ENCODE data around the gene B4GALNT3. TPM values are rescaled to one million over a fixed set of nuclear protein-coding genes. Genes with fewer than 3 reads are reported as not detected.

B4GALNT3 gene
- total RNA-seq, 1 experiment from 2014 or later, result 77.9 TPM

DNA sequence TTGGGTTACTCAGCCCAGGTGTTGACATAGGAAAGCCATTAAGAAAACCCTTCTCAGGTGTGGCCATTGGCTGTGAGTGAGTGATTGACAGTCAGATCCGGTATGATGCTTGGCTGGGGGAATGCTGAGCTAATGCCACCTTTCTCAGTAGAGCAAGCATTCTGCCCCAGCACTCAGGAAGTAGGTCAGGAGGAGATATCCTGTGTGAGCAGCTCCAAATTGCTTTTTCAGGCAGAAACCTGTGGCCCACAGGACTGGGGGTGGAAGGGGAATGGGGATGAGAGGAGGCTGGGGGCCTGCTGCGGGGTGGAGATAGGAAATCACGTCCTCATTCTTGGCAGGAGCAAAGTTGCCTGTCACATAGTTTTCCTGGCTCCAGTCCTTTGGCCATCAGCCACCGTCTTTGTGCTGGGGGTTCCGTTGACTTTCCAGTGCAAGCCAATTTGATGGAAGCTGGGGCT, 147.8 kb downstream of the B4GALNT3 start:
- H3K27ac Mint-ChIP-seq (ENCODE audit: unreplicated experiment), result no peak overlapping the region
- H3K4me1 Mint-ChIP-seq (ENCODE audit: low read depth, unreplicated experiment), result no peaks in the 10 kb centered on the region
- no TSS peak for BruUV-seq (replicated peaks)

GRCh38 chr12:608413-608812, 148.7 kb downstream of the B4GALNT3 start:
- no TSS peak for BruUV-seq (replicated peaks)
- intact Hi-C loops (cut with micrococcal nuclease; ENCODE audit: unreplicated experiment), result no loop called here
- H3K27me3 Mint-ChIP-seq (ENCODE audit: insufficient read depth, unreplicated experiment), result no peaks in the 10 kb centered on the region
- no peaks in the 10 kb centered on the region for H3K4me1 Mint-ChIP-seq (ENCODE audit: low read depth, unreplicated experiment)
- TF ChIP-seq, protein P1, sequence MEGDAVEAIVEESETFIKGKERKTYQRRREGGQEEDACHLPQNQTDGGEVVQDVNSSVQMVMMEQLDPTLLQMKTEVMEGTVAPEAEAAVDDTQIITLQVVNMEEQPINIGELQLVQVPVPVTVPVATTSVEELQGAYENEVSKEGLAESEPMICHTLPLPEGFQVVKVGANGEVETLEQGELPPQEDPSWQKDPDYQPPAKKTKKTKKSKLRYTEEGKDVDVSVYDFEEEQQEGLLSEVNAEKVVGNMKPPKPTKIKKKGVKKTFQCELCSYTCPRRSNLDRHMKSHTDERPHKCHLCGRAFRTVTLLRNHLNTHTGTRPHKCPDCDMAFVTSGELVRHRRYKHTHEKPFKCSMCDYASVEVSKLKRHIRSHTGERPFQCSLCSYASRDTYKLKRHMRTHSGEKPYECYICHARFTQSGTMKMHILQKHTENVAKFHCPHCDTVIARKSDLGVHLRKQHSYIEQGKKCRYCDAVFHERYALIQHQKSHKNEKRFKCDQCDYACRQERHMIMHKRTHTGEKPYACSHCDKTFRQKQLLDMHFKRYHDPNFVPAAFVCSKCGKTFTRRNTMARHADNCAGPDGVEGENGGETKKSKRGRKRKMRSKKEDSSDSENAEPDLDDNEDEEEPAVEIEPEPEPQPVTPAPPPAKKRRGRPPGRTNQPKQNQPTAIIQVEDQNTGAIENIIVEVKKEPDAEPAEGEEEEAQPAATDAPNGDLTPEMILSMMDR (IDR thresholded peaks at IDR 0.05; ENCODE audit: insufficient read depth in 1 of 2, low read depth in 1 of 2, low read length in 1 of 2, severe bottlenecking in 1 of 2, unreplicated experiment in 1 of 2), result no peak
- H3K9me3 Mint-ChIP-seq (ENCODE audit: unreplicated experiment), result no peaks in the 10 kb centered on the region
- H3K36me3 Mint-ChIP-seq (ENCODE audit: insufficient read depth, unreplicated experiment), result no peaks in the 10 kb centered on the region
- Histone ChIP-seq H3K9me3 (no peaks in the 10 kb centered on the region), H3K4me3 (ENCODE audit: low read depth, low read length) (no peak overlapping the region), H3K36me3 (ENCODE audit: control insufficient read depth, insufficient read depth, low read length) (no peaks in the 10 kb centered on the region), H3K27me3 (replicated peaks; ENCODE audit: control insufficient read depth, insufficient read depth, low read length) (no peaks in the 10 kb centered on the region), H3K4me1 (0 out of 2 replicates have a peak, but pooled peaks cover 11% of the 10 kb centered on the region)
- no peak overlapping the region for H3K4me3 Mint-ChIP-seq (ENCODE audit: unreplicated experiment)
- POLR2A ChIA-PET, result interaction anchor here (1.4 kb wide), 1 partner anchor 35 kb away, joined by 5 read pairs; no protein-coding TSS in a partner anchor
- H3K27ac Mint-ChIP-seq (ENCODE audit: unreplicated experiment), result no peak overlapping the region
- CTCF ChIA-PET, result no interaction called here
- DNase-seq, result no peak

More for the DNA sequence above, 147.8 kb downstream of the B4GALNT3 start:
- DNase-seq, result peak; percentile 68
- Mint-ChIP-seq H3K4me3 (ENCODE audit: unreplicated experiment) (no peak overlapping the region), H3K9me3 (ENCODE audit: unreplicated experiment) (no peaks in the 10 kb centered on the region), H3K36me3 (ENCODE audit: insufficient read depth, unreplicated experiment) (no peaks in the 10 kb centered on the region), H3K27me3 (ENCODE audit: insufficient read depth, unreplicated experiment) (no peaks in the 10 kb centered on the region)
- POLR2A ChIA-PET, result interaction anchor here (1.4 kb wide), 1 partner anchor 36 kb away, joined by 5 read pairs; no protein-coding TSS in a partner anchor
- CTCF ChIA-PET, result interaction anchor here (0.6 to 1.6 kb wide), 5 partner anchors 17 to 143 kb away, joined by 3 to 12 read pairs (median 3); no protein-coding TSS in a partner anchor
- no peaks in the 10 kb centered on the region for H3K27me3 ChIP-seq (replicated peaks; ENCODE audit: control insufficient read depth, insufficient read depth, low read length)
- H3K4me1 ChIP-seq, result 0 out of 2 replicates have a peak, but pooled peaks cover 11% of the 10 kb centered on the region
- no peaks in the 10 kb centered on the region for H3K36me3 ChIP-seq (ENCODE audit: control insufficient read depth, insufficient read depth, low read length)
- H3K9me3 ChIP-seq, result no peaks in the 10 kb centered on the region
- intact Hi-C loops (cut with micrococcal nuclease; ENCODE audit: unreplicated experiment), result no loop called here
- no peak overlapping the region for H3K4me3 ChIP-seq (ENCODE audit: low read depth, low read length)
- TF ChIP-seq, protein P1 (IDR thresholded peaks at IDR 0.05; ENCODE audit: insufficient read depth in 1 of 2, low read depth in 1 of 2, low read length in 1 of 2, severe bottlenecking in 1 of 2, unreplicated experiment in 1 of 2), result no peak

- no peak overlapping the region for H3K27ac Mint-ChIP-seq (ENCODE audit: unreplicated experiment)
- no peak for DNase-seq
- H3K4me1 ChIP-seq, result 0 out of 2 replicates have a peak, but pooled peaks cover 11% of the 10 kb centered on the region
- no peaks in the 10 kb centered on the region for H3K27me3 ChIP-seq (replicated peaks; ENCODE audit: control insufficient read depth, insufficient read depth, low read length)
- H3K4me3 ChIP-seq (ENCODE audit: low read depth, low read length), result no peak overlapping the region
- no peaks in the 10 kb centered on the region for H3K36me3 ChIP-seq (ENCODE audit: control insufficient read depth, insufficient read depth, low read length)
- no peaks in the 10 kb centered on the region for H3K27me3 Mint-ChIP-seq (ENCODE audit: insufficient read depth, unreplicated experiment)
- intact Hi-C loops (cut with micrococcal nuclease; ENCODE audit: unreplicated experiment), result no loop called here
- H3K36me3 Mint-ChIP-seq (ENCODE audit: insufficient read depth, unreplicated experiment), result no peaks in the 10 kb centered on the region
- CTCF ChIA-PET, result no interaction called here
- no peaks in the 10 kb centered on the region for H3K9me3 Mint-ChIP-seq (ENCODE audit: unreplicated experiment)
- TF ChIP-seq, protein P1 (IDR thresholded peaks at IDR 0.05; ENCODE audit: insufficient read depth in 1 of 2, low read depth in 1 of 2, low read length in 1 of 2, severe bottlenecking in 1 of 2, unreplicated experiment in 1 of 2), result no peak
- H3K4me3 Mint-ChIP-seq (ENCODE audit: unreplicated experiment), result no peak overlapping the region
- H3K9me3 ChIP-seq, result no peaks in the 10 kb centered on the region
- no peaks in the 10 kb centered on the region for H3K4me1 Mint-ChIP-seq (ENCODE audit: low read depth, unreplicated experiment)
- no TSS peak for BruUV-seq (replicated peaks)
- POLR2A ChIA-PET, result interaction anchor here (1.4 kb wide), 1 partner anchor 34 kb away, joined by 5 read pairs; no protein-coding TSS in a partner anchor
These were observed 149.2 kb downstream of the B4GALNT3 start for GRCh38 chr12:608921-609320.
